Measurements from ENCODE around the gene ZNF326.
"Not testable (repeated sequence)": the region's sequence is repeated elsewhere in the genome, so short reads cannot be mapped to it uniquely, and the experiment has no call there.

Gene ZNF326

DNA sequence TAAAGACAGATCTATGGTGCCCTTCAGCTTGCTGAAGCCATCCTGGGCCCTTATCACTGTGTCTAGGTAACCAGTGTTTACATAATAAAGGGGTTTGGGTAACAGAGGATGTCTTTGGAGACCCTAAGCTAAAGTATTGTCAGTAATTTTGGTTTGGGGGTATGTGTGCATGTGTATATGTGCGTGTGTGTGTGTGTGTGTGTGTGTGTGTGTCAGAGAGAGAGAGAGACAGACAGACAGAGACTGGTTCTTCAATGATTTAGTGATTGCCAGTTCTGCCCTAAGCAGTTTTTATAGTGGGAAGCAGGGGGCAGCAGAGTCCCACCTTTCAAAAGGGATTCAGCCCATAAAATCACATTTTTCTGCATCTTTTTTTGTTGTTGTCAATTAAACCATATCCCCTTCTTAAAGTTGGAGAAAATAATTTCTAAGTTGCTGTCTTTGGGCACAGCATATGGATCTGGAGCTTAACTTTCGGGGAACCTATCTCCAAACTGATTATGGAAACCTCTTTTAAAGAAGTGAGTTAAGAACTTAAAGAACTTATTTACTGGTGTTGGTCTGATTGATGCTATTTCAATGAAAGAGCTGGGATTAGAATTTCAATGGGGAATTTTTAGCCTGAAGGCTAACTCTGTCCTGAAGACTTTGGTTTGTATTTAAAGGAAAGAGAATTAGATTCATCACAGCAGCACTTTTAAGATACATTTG, 51.1 kb downstream of the ZNF326 start:
- in situ Hi-C loops (cut with MboI; ENCODE audit: low sequenced_read_pairs, unreplicated experiment), result no loop called here
- DNase-seq (ENCODE audit: low spot score), result no peak
- TF ChIP-seq CTCF (IDR thresholded peaks at IDR 0.05; ENCODE audit: borderline replicate concordance, control extremely low read depth, extremely low read depth, insufficient read depth, missing control alignments), result no peak

DNA sequence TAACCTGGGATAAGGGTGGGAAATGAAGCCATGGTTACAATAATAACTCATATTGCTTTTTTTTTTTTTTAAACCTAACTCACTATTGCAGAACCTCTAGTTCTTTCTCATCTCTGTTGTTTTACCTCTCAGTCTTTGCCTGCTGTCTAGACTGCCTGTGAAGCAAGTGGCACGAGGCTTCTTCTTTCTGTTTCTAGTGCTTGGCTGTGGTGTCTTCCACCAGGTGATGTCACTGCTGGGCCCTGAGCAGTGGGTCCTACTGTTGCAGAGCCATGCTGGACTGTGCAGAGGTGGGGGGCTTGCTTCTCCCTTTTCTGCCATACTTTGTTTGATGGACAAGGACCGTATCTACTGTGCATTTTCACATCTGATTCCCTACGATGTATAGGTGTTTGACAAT, 51.7 kb downstream of the ZNF326 start:
- no peak for DNase-seq (ENCODE audit: low spot score)
- TF ChIP-seq CTCF (IDR thresholded peaks at IDR 0.05; ENCODE audit: borderline replicate concordance, control extremely low read depth, extremely low read depth, insufficient read depth, missing control alignments), result no peak
- in situ Hi-C loops (cut with MboI; ENCODE audit: low sequenced_read_pairs, unreplicated experiment), result no loop called here

GRCh38 chr1:90048043-90048442, 53.1 kb downstream of the ZNF326 start:
- no peak for DNase-seq (ENCODE audit: low spot score)
- in situ Hi-C loops (cut with MboI; ENCODE audit: low sequenced_read_pairs, unreplicated experiment), result no loop called here
- TF ChIP-seq CTCF (IDR thresholded peaks at IDR 0.05; ENCODE audit: borderline replicate concordance, control extremely low read depth, extremely low read depth, insufficient read depth, missing control alignments), result no peak

DNA sequence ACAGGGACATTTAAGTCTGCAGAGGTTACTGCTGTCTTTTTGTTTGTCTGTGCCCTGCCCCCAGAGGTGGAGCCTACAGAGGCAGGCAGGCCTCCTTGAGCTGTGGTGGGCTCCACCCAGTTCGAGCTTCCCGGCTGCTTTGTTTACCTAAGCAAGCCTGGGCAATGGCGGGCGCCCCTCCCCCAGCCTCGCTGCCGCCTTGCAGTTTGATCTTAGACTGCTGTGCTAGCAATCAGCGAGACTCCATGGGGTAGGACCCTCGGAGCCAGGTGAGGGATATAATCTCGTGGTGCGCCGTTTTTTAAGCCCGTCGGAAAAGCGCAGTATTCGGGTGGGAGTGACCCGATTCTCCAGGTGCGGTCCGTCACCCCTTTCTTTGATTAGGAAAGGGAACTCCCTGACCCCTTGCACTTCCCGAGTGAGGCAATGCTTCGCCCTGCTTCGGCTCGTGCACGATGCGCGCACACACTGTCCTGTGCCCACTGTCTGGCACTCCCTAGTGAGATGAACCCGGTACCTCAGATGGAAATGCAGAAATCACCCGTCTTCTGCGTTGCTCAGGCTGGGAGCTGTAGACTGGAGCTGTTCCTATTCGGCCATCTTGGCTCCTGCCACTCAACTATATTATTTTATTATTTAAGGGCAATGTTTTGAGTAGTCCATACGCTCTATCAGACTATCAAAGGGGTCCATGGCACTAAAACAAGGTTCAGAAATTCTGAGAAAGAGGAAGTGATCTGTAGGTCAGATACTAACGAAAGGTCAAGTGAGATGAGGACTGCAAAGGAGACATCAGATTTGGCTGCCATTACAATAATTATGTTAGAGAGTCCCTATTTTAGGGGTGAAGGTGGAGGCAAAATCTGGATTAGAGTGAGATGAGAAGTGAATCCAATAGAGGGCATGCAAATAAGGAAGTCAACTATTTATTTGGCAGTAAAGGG, 68.1 kb downstream of the ZNF326 start:
- in situ Hi-C loops (cut with MboI; ENCODE audit: low sequenced_read_pairs, unreplicated experiment); DNase-seq (ENCODE audit: low spot score): not testable (repeated sequence)

DNA sequence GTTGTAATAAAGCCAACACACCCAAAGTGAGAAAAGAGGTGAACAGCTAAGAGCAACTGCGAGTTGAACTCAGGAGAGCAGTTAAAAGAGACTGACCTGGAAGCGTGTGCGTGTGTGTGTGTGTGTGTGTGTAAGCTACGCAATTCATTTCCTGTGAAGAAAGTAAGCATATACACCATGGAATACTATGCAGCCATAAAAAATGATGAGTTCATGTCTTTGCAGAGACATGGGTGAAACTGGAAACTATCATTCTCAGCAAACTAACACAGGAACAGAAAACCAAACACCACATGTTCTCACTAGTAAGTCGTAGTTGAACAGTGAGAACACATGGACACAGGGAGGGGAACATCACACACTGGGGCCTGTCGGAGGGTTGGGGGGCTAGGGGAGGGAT, 69.2 kb downstream of the ZNF326 start:
- DNase-seq (ENCODE audit: low spot score); in situ Hi-C loops (cut with MboI; ENCODE audit: low sequenced_read_pairs, unreplicated experiment): not testable (repeated sequence)

DNA sequence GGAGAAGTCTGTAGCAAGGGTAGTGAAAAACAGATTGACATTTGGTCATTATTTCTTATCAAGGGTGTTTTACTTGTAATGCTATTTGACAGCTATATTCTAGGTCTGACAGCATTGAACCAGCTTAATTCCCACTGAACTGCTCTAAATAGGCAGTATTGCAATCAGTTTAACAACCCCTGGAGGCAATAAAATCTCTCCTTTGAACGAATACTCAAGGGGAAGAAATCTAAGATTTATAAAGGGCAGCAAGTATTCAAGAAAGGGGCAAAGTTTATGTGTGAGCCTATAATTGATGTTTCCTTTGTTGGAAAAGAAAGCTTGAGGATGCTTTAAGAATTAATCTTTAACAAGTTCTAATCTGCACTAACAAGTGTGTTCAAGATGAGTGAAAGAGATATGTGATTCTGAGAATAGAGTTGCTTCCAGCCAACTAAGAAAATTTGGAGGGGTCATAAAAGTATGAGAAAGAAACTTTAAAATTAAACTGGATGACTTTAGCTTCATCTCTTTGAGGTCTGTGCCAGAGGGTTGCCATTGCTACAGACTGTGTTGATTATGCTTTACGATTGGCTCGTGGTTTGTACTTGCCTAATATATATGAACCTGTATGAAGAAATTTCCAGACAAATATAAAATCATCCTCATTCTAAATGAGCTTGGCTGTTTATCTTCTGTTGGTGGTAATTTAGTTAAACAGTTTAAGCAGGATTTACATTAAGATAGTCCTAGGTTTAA, 72.5 kb downstream of the ZNF326 start:
- DNase-seq (ENCODE audit: low spot score), result no peak
- in situ Hi-C loops (cut with MboI; ENCODE audit: low sequenced_read_pairs, unreplicated experiment), result no loop called here
- no peak for TF ChIP-seq CTCF (IDR thresholded peaks at IDR 0.05; ENCODE audit: borderline replicate concordance, control extremely low read depth, extremely low read depth, insufficient read depth, missing control alignments)

GRCh38 chr1:90068611-90069280, 73.8 kb downstream of the ZNF326 start:
- no peak for TF ChIP-seq CTCF (IDR thresholded peaks at IDR 0.05; ENCODE audit: borderline replicate concordance, control extremely low read depth, extremely low read depth, insufficient read depth, missing control alignments)
- no peak for DNase-seq (ENCODE audit: low spot score)
- in situ Hi-C loops (cut with MboI; ENCODE audit: low sequenced_read_pairs, unreplicated experiment), result no loop called here
